Mononuclear cell (primary cell): Measurements from ENCODE around the gene DIAPH2. TPM values are rescaled to one million over a fixed set of nuclear protein-coding genes. Genes with fewer than 3 reads are reported as not detected.

ENCODE experiments used
- H3K27me3 ChIP-seq: 2 replicates; pipeline ENCODE4 v1.6.0; 2011; ENCODE audit warnings: low read length, control low read depth; ENCODE audit not compliant: insufficient read depth
- H3K4me1 ChIP-seq: 2 replicates; pipeline ENCODE4 v1.5.1; 2011; ENCODE audit warnings: mild to moderate bottlenecking, low read length, control low read depth; ENCODE audit not compliant: insufficient read depth
- H3K4me3 ChIP-seq: 2 replicates; pipeline ENCODE4 v1.5.1; 2011; ENCODE audit warnings: mild to moderate bottlenecking, low read length, moderate library complexity
- H3K9me3 ChIP-seq: 2 replicates; pipeline ENCODE4 v1.5.1; 2011; ENCODE audit warnings: low read depth, mild to moderate bottlenecking, control low read depth, low read length
- total RNA-seq: library from RNA; depleted of rRNA; stranded (reverse); fragments of >200 nt; gene quantifications from one replicate; pipeline ENCODE4 v1.2.3, GENCODE V29; 2012

Gene DIAPH2
- total RNA-seq, 1 donor = 31.0 TPM

DNA sequence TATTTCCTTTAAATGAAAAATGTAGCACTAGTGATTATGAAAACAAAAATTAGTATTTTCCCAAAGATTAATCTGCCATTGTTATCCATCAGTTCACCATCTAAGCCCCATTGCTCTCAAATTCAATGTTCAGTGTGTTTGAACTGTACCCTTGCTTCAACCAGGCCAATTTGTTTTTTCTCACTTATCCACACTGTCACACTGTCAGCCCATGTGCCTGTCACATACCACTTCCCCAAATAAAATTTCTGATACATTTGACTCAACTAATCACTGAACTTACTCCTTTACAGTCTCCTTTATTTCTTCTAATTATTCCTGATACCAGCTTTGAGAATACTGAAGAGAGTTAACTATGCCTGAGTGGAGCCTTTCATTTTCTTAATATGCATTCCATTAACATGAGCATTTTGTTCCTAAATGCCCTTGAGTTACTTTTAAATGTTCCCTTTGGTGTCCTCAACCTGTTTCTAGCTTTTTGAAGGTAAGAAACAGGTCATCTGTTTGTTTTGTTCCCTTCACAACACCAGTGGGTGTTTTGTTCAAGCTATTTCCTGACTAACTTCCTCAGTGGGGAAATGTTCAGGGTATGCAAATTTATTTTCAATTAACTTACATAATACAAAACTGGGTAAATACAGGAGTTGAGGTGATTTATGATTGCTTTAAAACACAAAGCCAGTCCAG is 316.2 kb downstream of the DIAPH2 start:
- H3K4me1 ChIP-seq = no peaks in the 10 kb centered on the region
- H3K27me3 ChIP-seq = no peaks in the 10 kb centered on the region
- H3K9me3 ChIP-seq = no peaks in the 10 kb centered on the region
- H3K4me3 ChIP-seq = no peak overlapping the region

DNA sequence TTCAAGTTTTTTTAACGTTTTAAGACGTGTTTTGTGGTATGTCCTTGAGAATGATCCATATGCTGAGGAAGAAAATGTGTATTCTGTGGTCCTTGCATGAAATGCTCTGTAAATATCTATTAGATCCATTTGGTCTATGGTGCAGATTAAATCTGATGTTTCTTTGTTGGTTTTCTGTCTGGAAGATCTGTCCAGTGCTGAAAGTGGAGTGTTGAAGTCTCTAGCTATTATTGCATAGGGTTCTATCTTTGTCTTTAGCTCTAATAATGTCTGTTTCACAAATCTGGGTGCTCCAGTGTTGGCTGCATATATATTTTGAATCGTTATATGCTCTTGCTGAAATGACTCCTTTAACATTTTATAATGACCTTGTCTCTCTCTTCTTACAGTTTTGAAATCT is 321.5 kb downstream of the DIAPH2 start:
- Histone ChIP-seq H3K4me3 (no peak overlapping the region), H3K9me3 (no peaks in the 10 kb centered on the region), H3K27me3 (no peaks in the 10 kb centered on the region), H3K4me1 (no peaks in the 10 kb centered on the region)

DNA sequence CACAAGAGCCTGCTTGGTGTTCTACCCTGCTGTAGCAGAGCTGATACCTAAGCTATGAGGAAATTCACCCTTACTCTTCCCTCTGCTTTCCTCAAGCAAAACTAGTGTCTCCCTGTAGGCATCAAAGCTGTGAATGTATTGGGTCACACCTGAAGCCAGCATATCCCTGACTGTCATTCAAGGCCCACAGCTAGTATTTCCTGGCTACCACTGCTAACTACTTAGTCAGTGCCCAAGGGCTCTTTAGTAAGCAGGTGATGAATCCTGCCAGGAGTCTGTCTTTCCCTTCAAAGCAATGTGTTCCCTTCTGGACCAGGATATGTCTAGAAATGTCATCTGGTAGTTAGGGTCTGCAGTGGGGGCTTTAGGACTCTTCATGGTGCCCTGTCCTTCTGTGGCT is 324.7 kb downstream of the DIAPH2 start:
- no peaks in the 10 kb centered on the region for H3K27me3 ChIP-seq
- no peaks in the 10 kb centered on the region for H3K4me1 ChIP-seq
- no peaks in the 10 kb centered on the region for H3K9me3 ChIP-seq
- H3K4me3 ChIP-seq = no peak overlapping the region

DNA sequence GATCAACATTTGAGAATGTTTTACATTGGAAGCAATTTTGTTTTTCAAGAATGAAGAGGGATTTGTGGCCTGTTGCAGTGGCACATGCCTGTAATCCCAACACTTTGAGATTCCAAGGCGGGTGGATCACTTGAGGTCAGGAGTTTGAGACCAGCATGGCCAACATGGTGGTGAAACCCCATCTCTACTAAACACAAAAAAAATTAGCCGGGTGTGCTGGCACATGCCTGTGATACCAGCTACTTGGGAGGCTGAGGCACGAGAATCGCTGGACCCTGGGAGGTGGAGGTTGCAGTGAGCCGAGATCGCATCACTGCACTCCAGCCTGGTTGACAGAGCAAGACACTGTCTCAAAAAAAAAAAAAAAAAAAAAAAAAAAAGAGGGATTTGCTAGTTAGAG is 326.9 kb downstream of the DIAPH2 start:
- Histone ChIP-seq H3K9me3 (no peaks in the 10 kb centered on the region), H3K27me3 (no peaks in the 10 kb centered on the region), H3K4me1 (no peaks in the 10 kb centered on the region), H3K4me3 (no peak overlapping the region)

DNA sequence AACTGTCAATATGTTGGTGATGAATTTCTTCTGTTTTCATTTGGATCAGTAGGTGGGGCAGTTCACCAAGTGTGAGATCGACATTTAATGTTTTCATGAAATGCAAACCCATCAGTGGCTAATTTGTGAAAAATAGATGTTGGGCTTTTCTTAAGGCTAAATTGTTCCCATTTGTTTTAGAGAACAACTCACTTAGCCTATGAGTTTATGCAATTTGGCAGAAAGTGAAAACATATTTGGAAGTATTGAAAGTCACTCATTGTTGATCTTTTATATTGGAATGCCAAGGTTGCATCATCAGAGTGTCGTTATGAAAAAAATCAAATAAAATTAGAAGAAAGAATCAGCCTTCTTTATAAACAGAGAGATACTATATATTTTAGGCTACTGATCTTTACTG is 331.5 kb downstream of the DIAPH2 start:
- no peaks in the 10 kb centered on the region for H3K4me1 ChIP-seq
- no peaks in the 10 kb centered on the region for H3K27me3 ChIP-seq
- no peaks in the 10 kb centered on the region for H3K9me3 ChIP-seq
- no peak overlapping the region for H3K4me3 ChIP-seq

DNA sequence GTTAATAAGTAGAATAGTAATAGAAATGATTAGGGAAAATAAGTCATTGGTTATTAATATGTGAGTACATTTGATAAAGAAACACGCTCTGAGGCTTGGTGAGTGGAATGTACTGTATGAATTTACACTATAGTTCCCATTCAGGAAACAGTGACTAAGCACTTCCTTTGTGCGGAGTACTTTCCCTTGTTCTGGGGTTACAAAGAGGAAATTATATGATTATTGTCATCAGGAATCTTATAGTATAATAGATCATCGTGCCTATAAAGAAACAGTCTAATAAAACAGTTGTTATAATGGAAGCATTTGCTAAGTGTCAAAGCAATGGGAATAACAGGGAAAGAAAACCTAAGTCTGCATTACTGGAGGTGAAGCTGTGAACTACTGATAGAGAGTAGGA is 337.0 kb downstream of the DIAPH2 start:
- H3K4me1 ChIP-seq = no peaks in the 10 kb centered on the region
- H3K9me3 ChIP-seq = no peaks in the 10 kb centered on the region
- H3K4me3 ChIP-seq = no peak overlapping the region
- no peaks in the 10 kb centered on the region for H3K27me3 ChIP-seq

DNA sequence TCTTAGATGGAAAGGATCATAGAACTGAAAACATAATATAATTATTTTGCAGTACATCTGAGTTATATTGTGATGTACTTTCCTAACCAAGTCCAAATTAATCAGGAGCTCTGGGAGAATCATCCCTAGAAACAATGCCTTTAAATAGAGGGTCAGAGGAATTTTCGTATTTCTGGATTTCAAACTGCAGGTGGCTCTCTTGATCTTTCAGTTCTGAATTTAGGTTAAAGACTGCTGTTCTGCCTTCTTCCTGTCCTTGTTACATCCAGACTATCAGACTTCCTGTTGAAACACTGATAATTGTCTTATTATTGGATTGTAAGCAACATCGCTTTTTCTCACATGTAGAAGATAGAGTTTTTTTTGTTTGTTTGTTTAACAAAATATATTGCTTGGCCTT is 341.8 kb downstream of the DIAPH2 start:
- Histone ChIP-seq H3K9me3 (no peaks in the 10 kb centered on the region), H3K4me1 (no peaks in the 10 kb centered on the region), H3K27me3 (no peaks in the 10 kb centered on the region), H3K4me3 (no peak overlapping the region)

DNA sequence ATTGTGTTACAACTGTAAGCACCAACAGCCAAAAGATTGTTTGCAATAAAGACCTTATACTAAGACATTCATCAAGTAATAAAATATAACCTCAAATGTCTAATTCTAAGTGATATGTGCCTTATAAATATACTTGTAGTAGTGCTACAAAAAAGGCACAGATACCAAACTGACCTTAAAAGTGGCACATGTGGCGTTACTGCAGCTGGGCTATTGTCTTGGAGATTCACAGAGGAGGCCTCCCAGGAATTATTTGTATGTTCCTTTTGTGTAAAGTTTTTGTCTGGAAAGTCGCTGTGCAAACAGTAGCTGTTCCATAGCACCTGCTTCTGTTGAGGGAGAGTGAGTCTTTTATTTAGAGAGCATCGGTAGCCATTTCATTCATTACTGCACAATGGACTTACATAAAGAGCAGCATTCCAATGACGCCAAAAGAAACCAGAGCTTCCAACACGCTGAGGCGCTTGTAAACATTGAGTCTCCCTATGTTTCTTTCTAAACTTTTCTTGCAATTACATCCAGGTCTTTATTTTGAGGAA is 342.8 kb downstream of the DIAPH2 start:
- no peaks in the 10 kb centered on the region for H3K4me1 ChIP-seq
- H3K9me3 ChIP-seq = no peaks in the 10 kb centered on the region
- H3K27me3 ChIP-seq = no peaks in the 10 kb centered on the region
- H3K4me3 ChIP-seq = no peak overlapping the region

DNA sequence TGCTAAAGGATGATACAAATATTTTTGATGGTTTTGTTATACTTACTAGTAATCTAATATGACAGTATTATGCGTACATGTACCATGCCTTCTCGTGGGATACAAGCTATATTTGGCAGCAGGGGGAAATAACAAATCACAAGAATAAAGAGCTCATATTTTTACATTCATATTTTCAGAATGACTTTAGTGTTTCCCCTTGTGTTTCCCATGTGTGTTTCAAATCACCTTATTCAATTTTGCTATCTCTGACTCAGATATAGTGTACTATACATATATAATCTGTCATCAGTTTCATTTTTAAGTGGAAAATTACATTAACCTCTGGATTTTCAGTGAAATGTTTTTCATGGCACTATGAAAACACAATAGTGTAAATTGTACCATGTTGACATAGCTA is 345.8 kb downstream of the DIAPH2 start:
- Histone ChIP-seq H3K4me3 (no peak overlapping the region), H3K27me3 (no peaks in the 10 kb centered on the region), H3K9me3 (no peaks in the 10 kb centered on the region), H3K4me1 (no peaks in the 10 kb centered on the region)

DNA sequence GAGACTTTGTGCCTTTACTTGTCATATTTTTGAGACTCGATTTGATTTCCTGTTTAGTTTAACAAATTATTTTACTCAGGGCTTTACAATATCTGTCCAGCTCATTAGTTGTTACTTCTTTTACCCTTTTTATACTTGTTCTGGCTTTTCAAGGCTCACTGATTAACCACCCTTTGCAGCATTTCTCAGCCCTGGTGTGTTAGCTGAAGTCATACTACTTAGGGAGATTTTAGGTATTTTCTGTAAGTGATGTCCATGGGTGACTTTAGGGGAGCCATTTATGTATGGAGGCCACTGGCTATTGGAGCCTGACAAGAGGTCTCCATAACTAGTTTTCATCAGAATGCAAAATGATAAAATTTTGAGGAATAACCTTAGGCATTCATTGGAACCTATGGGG is 346.3 kb downstream of the DIAPH2 start:
- H3K9me3 ChIP-seq = no peaks in the 10 kb centered on the region
- no peaks in the 10 kb centered on the region for H3K27me3 ChIP-seq
- H3K4me1 ChIP-seq = no peaks in the 10 kb centered on the region

DNA sequence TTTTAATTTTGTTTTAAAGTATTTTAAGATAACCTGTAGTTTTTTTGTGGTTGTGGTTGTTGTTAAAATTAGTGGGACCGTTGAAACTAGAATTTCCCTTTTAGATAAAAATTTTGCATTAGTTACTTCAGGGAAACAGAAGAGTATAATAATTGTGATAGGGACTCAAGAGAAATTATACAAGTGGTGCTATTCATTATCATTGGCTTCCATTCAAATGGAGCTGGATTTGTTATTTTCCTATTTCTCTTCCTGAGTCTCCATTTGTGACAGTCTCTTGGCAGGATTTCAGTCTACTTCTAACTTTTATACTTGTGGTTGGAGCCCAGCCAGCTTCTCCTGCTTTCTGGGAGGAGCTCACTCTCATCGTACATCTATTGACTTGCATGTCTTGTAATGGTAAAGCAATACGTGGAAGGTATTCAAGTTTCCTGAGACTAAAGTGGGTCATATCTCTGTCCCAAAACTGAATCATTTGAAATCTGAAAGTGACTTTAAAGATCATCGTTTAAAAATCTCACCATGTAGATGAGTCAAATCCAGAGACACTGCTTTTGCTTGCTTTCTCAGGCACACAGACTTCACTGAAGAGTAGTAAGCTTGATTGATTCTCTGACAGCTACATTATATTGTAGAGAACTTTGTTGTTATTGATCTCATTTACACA is 354.9 kb downstream of the DIAPH2 start:
- no peaks in the 10 kb centered on the region for H3K27me3 ChIP-seq
- no peaks in the 10 kb centered on the region for H3K4me1 ChIP-seq
- no peaks in the 10 kb centered on the region for H3K9me3 ChIP-seq
- H3K4me3 ChIP-seq = no peak overlapping the region

More for the DNA sequence above, 346.3 kb downstream of the DIAPH2 start:
- no peak overlapping the region for H3K4me3 ChIP-seq

DNA sequence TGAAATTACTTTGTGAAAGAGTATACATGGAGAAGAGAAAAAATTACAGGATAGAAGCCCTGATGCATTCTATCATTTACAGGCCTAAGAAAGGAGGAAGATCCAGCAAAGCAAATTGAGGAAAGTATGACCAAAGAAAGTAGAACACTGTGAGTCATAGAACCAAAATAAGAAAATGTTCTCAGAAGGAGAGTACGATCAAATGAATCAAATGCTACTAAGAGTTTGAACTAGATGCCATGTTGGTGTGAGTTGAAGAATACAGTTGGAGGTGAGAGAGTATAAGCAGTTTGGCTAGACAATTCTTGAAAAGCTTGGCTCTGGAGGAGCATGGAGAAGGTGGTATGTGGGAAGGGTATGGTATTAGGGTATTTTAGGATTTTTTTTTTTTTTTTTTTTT is 360.8 kb downstream of the DIAPH2 start:
- Histone ChIP-seq H3K9me3 (no peaks in the 10 kb centered on the region), H3K27me3 (no peaks in the 10 kb centered on the region), H3K4me3 (no peak overlapping the region), H3K4me1 (no peaks in the 10 kb centered on the region)

DNA sequence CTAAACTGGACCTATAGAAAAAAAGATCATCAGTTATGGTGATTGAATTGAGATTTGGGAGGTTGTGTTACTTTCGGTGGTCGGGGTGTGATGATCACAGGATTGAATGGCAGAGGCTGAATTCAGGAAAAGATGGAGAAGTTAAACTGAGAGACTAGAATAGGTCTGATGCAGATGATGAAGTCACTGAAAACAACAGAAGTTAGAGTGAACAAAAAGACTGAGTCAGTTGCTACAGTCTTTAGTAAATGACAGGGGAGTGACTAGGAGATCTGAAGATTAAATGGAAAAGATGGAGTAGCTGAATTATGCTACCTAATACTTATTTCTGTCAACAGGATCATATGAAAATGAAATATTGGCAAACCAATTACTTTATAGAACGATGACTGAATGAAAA is 362.2 kb downstream of the DIAPH2 start:
- Histone ChIP-seq H3K27me3 (no peaks in the 10 kb centered on the region), H3K4me1 (no peaks in the 10 kb centered on the region), H3K4me3 (no peak overlapping the region), H3K9me3 (no peaks in the 10 kb centered on the region)

DNA sequence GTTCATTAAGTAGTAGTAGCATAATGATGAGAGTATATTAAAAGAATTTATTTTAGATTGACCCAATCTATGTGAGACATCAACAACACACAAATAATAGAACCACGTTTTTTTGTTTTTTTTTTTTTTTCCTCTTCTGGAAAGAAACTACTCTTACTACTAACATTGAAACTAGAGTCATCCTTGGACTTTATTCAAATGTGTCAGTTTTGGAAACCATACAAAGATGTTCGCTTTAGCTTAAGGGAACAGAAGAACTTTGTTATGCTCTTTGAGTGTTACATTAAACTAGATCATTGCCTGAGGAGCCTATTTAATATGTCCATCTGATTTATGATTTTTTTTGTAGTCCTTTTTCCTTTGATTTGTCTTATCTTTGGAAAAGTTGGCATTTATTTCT is 365.8 kb downstream of the DIAPH2 start:
- Histone ChIP-seq H3K4me3 (no peak overlapping the region), H3K4me1 (no peaks in the 10 kb centered on the region), H3K9me3 (no peaks in the 10 kb centered on the region), H3K27me3 (no peaks in the 10 kb centered on the region)

DNA sequence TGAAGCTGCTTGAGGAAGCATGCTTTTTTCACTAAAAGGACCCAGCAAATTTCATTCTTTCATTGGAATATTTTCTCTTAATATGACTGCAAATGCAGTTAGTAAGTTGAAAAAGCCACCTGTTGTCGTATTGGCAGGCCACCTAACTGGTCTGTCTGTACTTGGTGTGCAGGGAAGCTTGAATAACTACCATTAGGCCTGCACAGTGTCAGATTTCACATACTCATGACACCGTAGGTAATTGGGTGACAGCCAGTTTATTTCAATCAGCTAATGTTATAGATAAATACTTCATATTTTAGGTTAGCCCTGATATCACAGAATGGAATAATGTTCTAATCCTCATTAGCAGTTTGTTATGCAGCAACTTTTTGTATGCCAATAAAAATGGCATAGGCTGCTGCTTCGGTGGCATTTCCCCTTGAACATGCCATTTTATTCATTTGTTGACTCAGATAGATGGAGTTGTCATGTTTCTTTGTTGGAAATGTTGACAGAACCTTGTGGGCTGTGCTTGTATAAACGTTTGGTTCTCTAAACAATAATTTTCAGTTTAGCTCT is 372.8 kb downstream of the DIAPH2 start:
- H3K9me3 ChIP-seq = no peaks in the 10 kb centered on the region
- H3K27me3 ChIP-seq = no peaks in the 10 kb centered on the region
- H3K4me1 ChIP-seq = no peaks in the 10 kb centered on the region
- no peak overlapping the region for H3K4me3 ChIP-seq

DNA sequence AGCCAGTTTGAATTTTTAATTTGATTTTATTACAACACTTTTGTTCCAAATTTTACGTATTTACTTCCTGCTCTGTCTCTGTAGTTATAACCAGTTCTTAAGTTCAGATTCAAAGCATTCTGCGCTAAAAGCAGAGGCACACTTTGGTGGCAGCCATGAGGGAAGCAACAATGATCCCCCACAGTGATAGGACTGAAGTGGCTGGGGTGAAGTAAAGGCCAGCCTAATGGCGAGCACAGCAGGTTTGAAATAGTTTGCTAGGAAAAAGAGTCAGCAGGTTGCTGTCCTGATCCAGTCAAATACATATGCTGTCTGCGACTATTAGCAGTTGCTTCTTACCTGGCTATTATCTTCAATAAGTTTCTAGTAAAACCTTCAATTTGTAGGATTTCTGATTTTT is 375.4 kb downstream of the DIAPH2 start:
- H3K4me1 ChIP-seq = no peaks in the 10 kb centered on the region
- no peaks in the 10 kb centered on the region for H3K9me3 ChIP-seq
- H3K4me3 ChIP-seq = no peak overlapping the region
- no peaks in the 10 kb centered on the region for H3K27me3 ChIP-seq
